ENCODE measurements around the gene CST1. TPM values are rescaled to one million over a fixed set of nuclear protein-coding genes. Genes with fewer than 3 reads are reported as not detected.
"Not testable (repeated sequence)": the region's sequence is repeated elsewhere in the genome, so short reads cannot be mapped to it uniquely, and the experiment has no call there.

Gene CST1
- total RNA-seq, 1 donor: not detected

DNA sequence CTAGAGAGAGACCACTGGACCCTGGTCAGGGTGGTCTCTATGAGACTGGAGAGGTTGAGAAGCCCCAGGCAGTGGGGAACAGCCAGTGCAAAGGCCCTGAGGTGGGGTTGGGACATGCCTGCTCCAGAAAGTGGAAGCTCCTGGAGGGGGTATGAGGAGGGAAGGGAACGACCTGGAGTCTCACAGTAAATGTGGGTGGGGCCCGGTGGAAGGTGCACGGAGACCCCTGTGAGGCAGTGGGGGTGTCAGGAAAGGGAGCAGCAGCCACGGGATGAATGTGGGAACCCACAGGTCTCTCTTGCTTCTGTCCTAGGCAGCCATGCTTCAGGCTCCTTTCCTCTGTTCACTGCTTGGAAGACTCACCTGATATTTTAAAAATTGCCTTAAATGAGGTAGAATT is 1.3 kb upstream of the CST1 start:
- no peak overlapping the region for H2AFZ ChIP-seq (ENCODE audit: low read length)
- H3K4me3 ChIP-seq (ENCODE audit: insufficient read depth, low read length): no peak overlapping the region
- no peak overlapping the region for H3K27ac ChIP-seq (ENCODE audit: low read depth, low read length)
- peaks cover 13% of the 10 kb centered on the region for H3K4me1 ChIP-seq (ENCODE audit: insufficient read depth, low read length)
- TF ChIP-seq, protein P1, sequence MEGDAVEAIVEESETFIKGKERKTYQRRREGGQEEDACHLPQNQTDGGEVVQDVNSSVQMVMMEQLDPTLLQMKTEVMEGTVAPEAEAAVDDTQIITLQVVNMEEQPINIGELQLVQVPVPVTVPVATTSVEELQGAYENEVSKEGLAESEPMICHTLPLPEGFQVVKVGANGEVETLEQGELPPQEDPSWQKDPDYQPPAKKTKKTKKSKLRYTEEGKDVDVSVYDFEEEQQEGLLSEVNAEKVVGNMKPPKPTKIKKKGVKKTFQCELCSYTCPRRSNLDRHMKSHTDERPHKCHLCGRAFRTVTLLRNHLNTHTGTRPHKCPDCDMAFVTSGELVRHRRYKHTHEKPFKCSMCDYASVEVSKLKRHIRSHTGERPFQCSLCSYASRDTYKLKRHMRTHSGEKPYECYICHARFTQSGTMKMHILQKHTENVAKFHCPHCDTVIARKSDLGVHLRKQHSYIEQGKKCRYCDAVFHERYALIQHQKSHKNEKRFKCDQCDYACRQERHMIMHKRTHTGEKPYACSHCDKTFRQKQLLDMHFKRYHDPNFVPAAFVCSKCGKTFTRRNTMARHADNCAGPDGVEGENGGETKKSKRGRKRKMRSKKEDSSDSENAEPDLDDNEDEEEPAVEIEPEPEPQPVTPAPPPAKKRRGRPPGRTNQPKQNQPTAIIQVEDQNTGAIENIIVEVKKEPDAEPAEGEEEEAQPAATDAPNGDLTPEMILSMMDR (IDR thresholded peaks at IDR 0.05; ENCODE audit: extremely low read depth, low read depth, low read length): no peak
- H3K27me3 ChIP-seq (ENCODE audit: insufficient read depth, low read length): no peaks in the 10 kb centered on the region
- no peak for DNase-seq (ENCODE audit: insufficient read length, low spot score, missing footprints)
- H3K9me3 ChIP-seq (ENCODE audit: low read depth, low read length): no peaks in the 10 kb centered on the region
- no peaks in the 10 kb centered on the region for H3K79me2 ChIP-seq (ENCODE audit: insufficient read depth, low read length)
- H4K20me1 ChIP-seq (ENCODE audit: insufficient read depth, low read length): no peaks in the 10 kb centered on the region
- H3K36me3 ChIP-seq (ENCODE audit: insufficient read depth, low read length): no peaks in the 10 kb centered on the region
- H3K4me2 ChIP-seq (ENCODE audit: insufficient read depth, low read length): no peak overlapping the region

DNA sequence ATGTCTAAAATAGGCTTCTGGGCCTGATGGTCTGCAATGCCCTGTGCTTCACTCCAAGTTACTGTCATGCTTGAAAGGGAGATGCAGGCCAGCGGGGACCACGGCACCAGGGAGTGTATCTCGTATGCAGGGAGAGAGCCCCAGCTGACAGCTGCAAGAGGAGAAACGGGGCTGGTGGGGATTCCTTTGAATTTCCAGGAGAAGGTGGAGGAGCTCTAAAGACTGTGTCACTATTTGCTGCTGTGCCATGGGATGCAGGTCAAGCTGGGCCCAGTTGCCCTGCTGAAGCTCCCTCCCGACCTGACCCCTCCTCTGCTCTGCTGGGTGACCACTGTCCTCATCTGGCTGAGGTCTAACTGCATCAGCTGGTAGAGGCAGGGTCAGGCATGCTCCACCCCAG is 989 bp downstream of the CST1 start:
- peak; percentile 54 for DNase-seq (ENCODE audit: insufficient read length, low spot score, missing footprints)
- Histone ChIP-seq H3K9me3 (ENCODE audit: low read depth, low read length) (no peaks in the 10 kb centered on the region), H3K79me2 (ENCODE audit: insufficient read depth, low read length) (no peaks in the 10 kb centered on the region), H3K27me3 (ENCODE audit: insufficient read depth, low read length) (no peaks in the 10 kb centered on the region), H3K4me2 (ENCODE audit: insufficient read depth, low read length) (no peak overlapping the region), H3K27ac (ENCODE audit: low read depth, low read length) (no peak overlapping the region), H3K36me3 (ENCODE audit: insufficient read depth, low read length) (no peaks in the 10 kb centered on the region), H4K20me1 (ENCODE audit: insufficient read depth, low read length) (no peaks in the 10 kb centered on the region), H3K4me3 (ENCODE audit: insufficient read depth, low read length) (no peak overlapping the region), H2AFZ (ENCODE audit: low read length) (no peak overlapping the region), H3K4me1 (ENCODE audit: insufficient read depth, low read length) (peaks cover 7% of the 10 kb centered on the region)
- TF ChIP-seq, protein P1 (IDR thresholded peaks at IDR 0.05; ENCODE audit: extremely low read depth, low read depth, low read length): no peak

DNA sequence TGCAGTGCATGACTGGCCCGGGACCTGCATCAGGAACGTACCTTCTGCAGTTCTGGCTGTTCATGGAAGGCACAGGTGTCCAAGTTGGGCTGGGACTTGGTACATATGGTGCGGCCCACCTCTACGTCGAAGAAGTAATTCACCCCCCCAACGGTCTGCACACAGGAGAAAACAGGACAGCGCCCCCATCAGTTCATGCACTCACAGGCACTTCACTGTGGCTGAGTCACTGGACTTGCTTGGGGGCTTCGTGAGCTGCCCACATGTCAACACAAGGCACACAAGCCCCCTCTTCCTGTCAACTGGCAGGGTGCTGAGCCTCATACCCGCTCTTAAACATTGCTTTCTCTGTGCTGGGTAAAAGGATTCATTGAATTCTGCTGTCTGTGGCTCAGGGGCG is 1.8 kb downstream of the CST1 start:
- not testable (repeated sequence) for H4K20me1 ChIP-seq (ENCODE audit: insufficient read depth, low read length); H3K9me3 ChIP-seq (ENCODE audit: low read depth, low read length); H3K4me1 ChIP-seq (ENCODE audit: insufficient read depth, low read length)

DNA sequence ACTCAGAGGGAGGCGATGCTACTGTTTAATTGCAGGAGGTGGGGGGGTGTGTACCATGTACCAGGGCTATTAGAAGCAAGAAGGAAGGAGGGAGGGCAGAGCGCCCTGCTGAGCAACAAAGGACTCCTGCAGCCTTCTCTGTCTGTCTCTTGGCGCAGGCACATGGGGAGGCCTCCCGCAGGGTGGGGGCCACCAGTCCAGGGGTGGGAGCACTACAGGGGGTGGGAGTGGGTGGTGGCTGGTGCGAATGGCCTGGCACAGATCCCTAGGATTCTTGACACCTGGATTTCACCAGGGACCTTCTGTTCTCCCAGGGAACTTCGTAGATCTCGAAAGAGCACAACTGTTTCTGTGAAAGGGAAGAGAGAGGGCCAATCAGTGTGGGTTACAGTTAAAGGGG is 3.2 kb downstream of the CST1 start:
- not testable (repeated sequence) for H2AFZ ChIP-seq (ENCODE audit: low read length); H3K79me2 ChIP-seq (ENCODE audit: insufficient read depth, low read length); H3K36me3 ChIP-seq (ENCODE audit: insufficient read depth, low read length); H3K4me1 ChIP-seq (ENCODE audit: insufficient read depth, low read length); H3K4me2 ChIP-seq (ENCODE audit: insufficient read depth, low read length); H3K27ac ChIP-seq (ENCODE audit: low read depth, low read length); H3K4me3 ChIP-seq (ENCODE audit: insufficient read depth, low read length); H3K27me3 ChIP-seq (ENCODE audit: insufficient read depth, low read length); H4K20me1 ChIP-seq (ENCODE audit: insufficient read depth, low read length); H3K9me3 ChIP-seq (ENCODE audit: low read depth, low read length)
- DNase-seq (ENCODE audit: insufficient read length, low spot score, missing footprints): peak; percentile 5

More for the DNA sequence above, 1.8 kb downstream of the CST1 start:
- not testable (repeated sequence) for H3K79me2 ChIP-seq (ENCODE audit: insufficient read depth, low read length); H3K36me3 ChIP-seq (ENCODE audit: insufficient read depth, low read length); H3K27ac ChIP-seq (ENCODE audit: low read depth, low read length); H3K4me3 ChIP-seq (ENCODE audit: insufficient read depth, low read length); DNase-seq (ENCODE audit: insufficient read length, low spot score, missing footprints); H3K4me2 ChIP-seq (ENCODE audit: insufficient read depth, low read length); H2AFZ ChIP-seq (ENCODE audit: low read length); H3K27me3 ChIP-seq (ENCODE audit: insufficient read depth, low read length)

DNA sequence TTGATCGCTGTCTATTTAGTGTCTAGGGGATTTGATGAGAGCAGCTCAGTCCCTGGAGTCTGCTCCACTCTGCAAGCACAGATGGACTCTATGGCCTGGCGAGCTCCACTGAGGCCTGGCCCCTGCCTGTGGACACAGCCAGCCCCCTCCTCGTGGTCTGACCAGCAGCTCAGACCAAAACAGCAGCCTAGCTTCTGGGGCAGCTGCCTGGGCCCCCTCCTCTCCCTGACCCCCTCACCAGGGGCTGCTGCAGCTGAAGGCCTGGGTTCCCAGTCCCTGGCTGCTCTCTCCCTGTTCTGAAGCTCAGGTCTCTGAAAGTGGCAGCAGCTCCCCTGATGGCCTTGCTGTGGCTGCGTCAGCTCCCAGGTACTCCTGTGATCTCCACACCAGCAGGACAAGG is 3.6 kb downstream of the CST1 start:
- H3K4me3 ChIP-seq (ENCODE audit: insufficient read depth, low read length); H3K27ac ChIP-seq (ENCODE audit: low read depth, low read length); H2AFZ ChIP-seq (ENCODE audit: low read length); H3K4me1 ChIP-seq (ENCODE audit: insufficient read depth, low read length); DNase-seq (ENCODE audit: insufficient read length, low spot score, missing footprints); H4K20me1 ChIP-seq (ENCODE audit: insufficient read depth, low read length); H3K36me3 ChIP-seq (ENCODE audit: insufficient read depth, low read length); H3K79me2 ChIP-seq (ENCODE audit: insufficient read depth, low read length); H3K9me3 ChIP-seq (ENCODE audit: low read depth, low read length); H3K4me2 ChIP-seq (ENCODE audit: insufficient read depth, low read length); H3K27me3 ChIP-seq (ENCODE audit: insufficient read depth, low read length): not testable (repeated sequence)
